K562 (cell line): ENCODE measurements around the gene TLE3. TPM values are rescaled to one million over a fixed set of nuclear protein-coding genes. Genes with fewer than 3 reads are reported as not detected.

Experiments used
- ARID1B ChIP-seq: fragments of 450-650 bp; IDR thresholded peaks from 2 replicates; pipeline ENCODE4 v1.6.1; 2016; ENCODE audit warnings: antibody characterized with exemption, mild to moderate bottlenecking, inconsistent platforms
- ATF3 ChIP-seq, 2 experiments: fragments of 450-650 bp in 1 of 2; sonication (generic) in 1 of 2; formaldehyde crosslinking in 1 of 2; IDR thresholded peaks in 1 of 2; conservative IDR thresholded peaks in 1 of 2; 2 replicates each; pipeline versions ENCODE4 v1.6.1 to v1.8.1; 2016 to 2023; ENCODE audit warnings: mild to moderate bottlenecking in 2 of 2, moderate library complexity in 2 of 2, inconsistent platforms in 1 of 2, missing genetic modification reagents in 1 of 2
- GTF2E2 ChIP-seq: fragments of 200-800 bp; sonication (Bioruptor generic); IDR thresholded peaks from 2 replicates; pipeline ENCODE4 v1.6.1; 2016; ENCODE audit warnings: missing genetic modification characterization, missing compliant biosample characterization
- NR2C2 ChIP-seq, 2 experiments: fragments of 200-800 bp in 1 of 2; sonication (Bioruptor generic) in 1 of 2; sonication (generic) in 1 of 2; formaldehyde crosslinking in 1 of 2; IDR thresholded peaks; 2 replicates each; pipeline versions ENCODE4 v1.6.1 to v1.8.0; 2016 to 2022; ENCODE audit warnings: mild to moderate bottlenecking in 1 of 2, missing compliant biosample characterization in 1 of 2, missing genetic modification characterization in 1 of 2, missing genetic modification reagents in 1 of 2
- NR4A1 ChIP-seq, 2 experiments: fragments of 250-450 bp in 1 of 2; fragments of 450-650 bp in 1 of 2; sonication (Bioruptor Pico) in 1 of 2; IDR thresholded peaks; 2 replicates each; pipeline versions ENCODE4 v1.4.0 to v1.6.1; 2016 to 2020; ENCODE audit warnings: mild to moderate bottlenecking in 2 of 2, missing compliant biosample characterization in 1 of 2, missing genetic modification characterization in 1 of 2, moderate library complexity in 1 of 2
- PRMT5 ChIP-seq: sonication (generic); formaldehyde crosslinking; IDR thresholded peaks from 2 replicates; pipeline ENCODE4 v1.5.0; 2020; ENCODE audit warnings: missing genetic modification reagents
- THRAP3 ChIP-seq: fragments of 450-650 bp; IDR thresholded peaks from 2 replicates; pipeline ENCODE4 v1.6.1; 2016; ENCODE audit warnings: mild to moderate bottlenecking, inconsistent platforms, borderline replicate concordance
- ZNF76 ChIP-seq: fragments of 250-450 bp; sonication (Bioruptor Pico); IDR thresholded peaks from 2 replicates; pipeline ENCODE4 v1.4.0; 2020; ENCODE audit warnings: mild to moderate bottlenecking, moderate library complexity, borderline replicate concordance
- polyA plus RNA-seq, 8 experiments: library from polyadenylated mRNA; depleted of rRNA in 4 of 8; stranded (reverse) in 5 of 8; unstranded in 3 of 8; fragments of >200 nt; fragmentation: Nextera tagmentation in 2 of 8; fragmentation: Illumina TruSeq in 1 of 8; extraction: Ambion mirVana in 2 of 8; extraction: Trizol in 1 of 8; gene quantifications; 2 replicates each; pipeline versions ENCODE4 v1.2.1 to v1.2.3, GENCODE V29; 2011 to 2014; ENCODE audit warnings: inconsistent platforms in 1 of 8, missing spikeins in 1 of 8
- total RNA-seq, 7 experiments: library from RNA; depleted of rRNA in 6 of 7; stranded (reverse); fragments of >200 nt in 6 of 7; fragmentation: Illumina TruSeq in 2 of 7; extraction: Trizol in 2 of 7; gene quantifications; 2 replicates each; pipeline versions ENCODE4 v1.2.1 to v1.2.3, GENCODE V29; 2011 to 2021; ENCODE audit warnings: low replicate concordance in 1 of 7
- TF ChIP-seq, protein P1 (sequence below): fragments of 150-350 bp; conservative IDR thresholded peaks from 2 replicates; pipeline ENCODE4 v1.6.1; 2014; ENCODE audit warnings: low read length

The TLE3 gene
- total and polyA plus RNA-seq, 9 of the 15 experiments (the other 6 are each of a cell fraction or from before 2014, with no cell fraction given): 1.5 to 84.2 (median 14.1) TPM

DNA sequence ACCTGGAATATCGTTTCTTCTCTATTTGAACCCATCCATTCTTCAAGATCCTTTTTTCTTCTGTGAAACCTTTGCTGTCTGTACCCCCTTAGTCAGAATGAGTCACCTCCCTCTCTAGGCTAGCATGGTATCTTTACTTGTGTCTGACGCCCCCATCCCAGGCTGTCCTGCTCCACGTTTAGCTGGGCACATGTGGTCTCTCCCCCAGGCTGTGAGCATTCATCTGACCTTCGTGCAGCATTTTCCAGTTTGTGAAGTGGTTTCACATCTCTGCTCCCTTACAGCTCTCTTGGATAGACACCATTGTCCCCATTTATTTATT is 14.3 kb upstream of the TLE3 start (continued):
- TF ChIP-seq, protein P1, sequence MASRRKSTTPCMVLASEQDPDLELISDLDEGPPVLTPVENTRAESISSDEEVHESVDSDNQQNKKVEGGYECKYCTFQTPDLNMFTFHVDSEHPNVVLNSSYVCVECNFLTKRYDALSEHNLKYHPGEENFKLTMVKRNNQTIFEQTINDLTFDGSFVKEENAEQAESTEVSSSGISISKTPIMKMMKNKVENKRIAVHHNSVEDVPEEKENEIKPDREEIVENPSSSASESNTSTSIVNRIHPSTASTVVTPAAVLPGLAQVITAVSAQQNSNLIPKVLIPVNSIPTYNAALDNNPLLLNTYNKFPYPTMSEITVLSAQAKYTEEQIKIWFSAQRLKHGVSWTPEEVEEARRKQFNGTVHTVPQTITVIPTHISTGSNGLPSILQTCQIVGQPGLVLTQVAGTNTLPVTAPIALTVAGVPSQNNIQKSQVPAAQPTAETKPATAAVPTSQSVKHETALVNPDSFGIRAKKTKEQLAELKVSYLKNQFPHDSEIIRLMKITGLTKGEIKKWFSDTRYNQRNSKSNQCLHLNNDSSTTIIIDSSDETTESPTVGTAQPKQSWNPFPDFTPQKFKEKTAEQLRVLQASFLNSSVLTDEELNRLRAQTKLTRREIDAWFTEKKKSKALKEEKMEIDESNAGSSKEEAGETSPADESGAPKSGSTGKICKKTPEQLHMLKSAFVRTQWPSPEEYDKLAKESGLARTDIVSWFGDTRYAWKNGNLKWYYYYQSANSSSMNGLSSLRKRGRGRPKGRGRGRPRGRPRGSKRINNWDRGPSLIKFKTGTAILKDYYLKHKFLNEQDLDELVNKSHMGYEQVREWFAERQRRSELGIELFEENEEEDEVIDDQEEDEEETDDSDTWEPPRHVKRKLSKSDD: no peak
- TF ChIP-seq ZNF76 (CRISPR knock-in tag) (no peak), NR4A1 (CRISPR knock-in tag; IDR thresholded peaks at IDR 0.05) (no peak), NR4A1 (tag; IDR thresholded peaks at IDR 0.05) (no peak), THRAP3 (no peak), PRMT5 (CRISPR knock-in tag) (no peak), NR2C2 (CRISPR knock-in tag; IDR thresholded peaks at IDR 0.05) (no peak), NR2C2 (tag; IDR thresholded peaks at IDR 0.05) (no peak), ATF3 (IDR thresholded peaks at IDR 0.05) (peak; percentile 39; the same call in 1 of the 2 replicates), ATF3 (CRISPR knock-in tag; conservative IDR thresholded peaks at IDR 0.05) (no peak), GTF2E2 (tag) (no peak), ARID1B (peak; percentile 10; the same call in 1 of the 2 replicates)
